HG03064 (cell line): Measurements from ENCODE around the gene VARS1.

ENCODE experiments used
- ATAC-seq: cut with Tn5 transposase; IDR thresholded peaks from one replicate; pipeline ENCODE4 v1.9.1; 2021; ENCODE audit warnings: low read depth; ENCODE audit not compliant: unreplicated experiment

The VARS1 gene

DNA sequence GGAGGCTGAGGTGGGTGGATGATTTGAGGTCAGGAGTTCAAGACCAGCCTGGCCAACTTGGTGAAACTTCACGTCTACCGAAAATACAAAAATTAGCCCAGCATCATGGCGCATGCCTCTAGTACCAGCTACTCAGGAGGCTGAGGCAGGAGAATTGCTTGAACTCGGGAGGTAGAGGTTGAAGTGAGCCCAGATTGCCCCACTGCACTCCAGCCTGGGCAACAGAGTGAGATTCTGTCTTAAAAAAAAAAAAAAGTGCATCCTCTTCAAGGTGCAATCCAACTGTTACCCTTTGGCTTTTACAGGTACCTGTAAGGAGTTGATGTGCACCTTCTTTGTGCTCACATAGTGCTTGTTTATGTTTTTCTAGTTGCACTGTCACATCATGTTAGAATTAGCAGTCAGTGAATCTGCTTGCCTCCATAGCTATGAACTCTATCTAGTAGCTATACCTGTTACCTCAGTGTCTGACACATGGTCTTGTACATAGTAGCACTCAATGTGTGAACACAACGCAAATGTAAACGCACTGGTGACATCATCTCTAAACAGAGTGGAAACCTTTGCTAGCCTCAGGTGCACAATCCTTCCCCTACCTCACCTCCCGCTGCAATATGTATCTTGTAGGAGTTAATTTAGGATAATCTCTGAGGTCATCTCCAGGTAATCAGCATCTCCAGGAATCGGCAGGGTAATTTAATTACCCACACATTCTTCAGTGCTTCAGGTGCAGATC is 46.1 kb downstream of the VARS1 start:
- no peak for ATAC-seq
